K562 (cell line): ENCODE measurements around the gene TMEM252. TPM values are rescaled to one million over a fixed set of nuclear protein-coding genes. Genes with fewer than 3 reads are reported as not detected.

ENCODE experiments used
- ATAC-seq: fragments of 200-7000 bp; cut with Tn5 transposase; 3 replicates; pipeline ENCODE4 v1.9.1; 2020; ENCODE audit warnings: moderate library complexity
- BruUV-seq: library from RNA; stranded (reverse); fragments of 400-500 nt; replicated peaks from 2 replicates; lab custom pipeline; 2021; lab: Mats Ljungman, UMichigan
- CTCF ChIA-PET: fragments of 300-600 bp; formaldehyde crosslinking; extraction: SDS; loops from one replicate; lab custom pipeline; 2021; ENCODE audit warnings: low intra/inter-chr PET ratio; lab: Yijun Ruan, JAX
- POLR2A ChIA-PET: fragments of 300-600, 350-650 bp; sonication (Branson Sonifier 250); formaldehyde crosslinking; extraction: SDS; loops from one replicate; lab custom pipeline; 2021; ENCODE audit warnings: antibody characterized with exemption, inconsistent platforms; lab: Yijun Ruan, JAX
- DNase-seq, 4 experiments: peaks; one replicate each; pipeline versions ENCODE4 v3.0.0 to v3.0.0-alpha.2; 2011 to 2018; ENCODE audit warnings: low spot score in 3 of 4, mixed read lengths in 3 of 4; ENCODE audit errors: extremely low read depth in 1 of 4
- FAIRE-seq: peaks from 2 replicates; lab custom pipeline; 2011; peaks lifted over from hg19 to GRCh38; lab: Jason Lieb, UNC
- H2AFZ ChIP-seq: 2 replicates; pipeline ENCODE4 v1.6.0; 2011; ENCODE audit warnings: low read depth, low read length, control low read depth, inconsistent platforms
- H3K27ac ChIP-seq: fragments of 200-600 bp; 3 replicates; pipeline ENCODE4 v1.8.0; 2011; ENCODE audit warnings: low read depth, mild to moderate bottlenecking, control low read depth, inconsistent platforms, low read length, moderate library complexity, mixed read lengths; ENCODE audit errors: extremely low read depth
- H3K27me3 ChIP-seq, 2 experiments: fragments of 300-600 bp in 1 of 2; 2 replicates in 1 of 2; 3 replicates in 1 of 2; pipeline versions ENCODE4 v1.6.0 to v1.8.0; 2011; ENCODE audit warnings: inconsistent platforms in 2 of 2, low read length in 2 of 2, mild to moderate bottlenecking in 1 of 2, mixed read lengths in 1 of 2, moderate library complexity in 1 of 2; ENCODE audit not compliant: control insufficient read depth in 2 of 2, insufficient read depth in 2 of 2
- H3K36me3 ChIP-seq: fragments of 300-600 bp; 3 replicates; pipeline ENCODE4 v1.8.0; 2011; ENCODE audit warnings: mild to moderate bottlenecking, low read length, inconsistent platforms; ENCODE audit not compliant: control insufficient read depth, insufficient read depth
- H3K4me1 ChIP-seq, 2 experiments: fragments of 200-600 bp in 1 of 2; replicated peaks in 1 of 2; 2 replicates in 1 of 2; 3 replicates in 1 of 2; pipeline versions ENCODE4 v1.5.1 to v1.8.0; 2011; ENCODE audit warnings: inconsistent platforms in 2 of 2, low read length in 2 of 2, mild to moderate bottlenecking in 1 of 2, mixed read lengths in 1 of 2, moderate library complexity in 1 of 2; ENCODE audit not compliant: control insufficient read depth in 2 of 2, insufficient read depth in 2 of 2
- H3K4me2 ChIP-seq: 2 replicates; pipeline ENCODE4 v1.6.1; 2011; ENCODE audit warnings: low read length, control low read depth, inconsistent platforms, mixed read lengths; ENCODE audit not compliant: insufficient read depth
- H3K4me3 ChIP-seq: fragments of 200-600 bp; sonication (generic), shearing (Covaris generic); 2 replicates; pipeline ENCODE4 v1.5.1; 2016; ENCODE audit warnings: control low read depth, inconsistent platforms
- H3K79me2 ChIP-seq: fragments of 200-600 bp; 3 replicates; pipeline ENCODE4 v1.8.0; 2011; ENCODE audit warnings: low read length, inconsistent platforms; ENCODE audit not compliant: control insufficient read depth, insufficient read depth
- H3K9ac ChIP-seq, 2 experiments: 2 replicates each; pipeline versions ENCODE4 v1.6.0 to v1.6.1; 2011; ENCODE audit warnings: low read depth in 2 of 2, low read length in 2 of 2, control low read depth in 1 of 2, inconsistent platforms in 1 of 2, mild to moderate bottlenecking in 1 of 2, mixed read lengths in 1 of 2; ENCODE audit not compliant: insufficient read depth in 1 of 2
- H3K9me1 ChIP-seq: one replicate; pipeline ENCODE4 v1.6.0; 2011; ENCODE audit warnings: inconsistent platforms, mild to moderate bottlenecking, low read length, moderate library complexity; ENCODE audit not compliant: control insufficient read depth, insufficient read depth
- H3K9me3 ChIP-seq: replicated peaks from 2 replicates; pipeline ENCODE4 v1.5.1; 2011; ENCODE audit warnings: low read depth, low read length, inconsistent platforms; ENCODE audit not compliant: control insufficient read depth, insufficient read depth
- H4K20me1 ChIP-seq: replicated peaks from 2 replicates; pipeline ENCODE4 v1.6.1; 2011; ENCODE audit warnings: low read length, inconsistent platforms, mixed read lengths; ENCODE audit not compliant: control insufficient read depth, insufficient read depth
- ARID1B ChIP-seq: fragments of 450-650 bp; IDR thresholded peaks from 2 replicates; pipeline ENCODE4 v1.6.1; 2016; ENCODE audit warnings: antibody characterized with exemption, mild to moderate bottlenecking, inconsistent platforms
- BRD9 ChIP-seq: fragments of 450-650 bp; IDR thresholded peaks from 2 replicates; pipeline ENCODE4 v1.6.1; 2018; ENCODE audit warnings: low read depth; ENCODE audit not compliant: partially characterized antibody
- FOXM1 ChIP-seq, 2 experiments: fragments of 450-650 bp in 1 of 2; sonication (generic) in 1 of 2; formaldehyde crosslinking in 1 of 2; IDR thresholded peaks; 2 replicates each; pipeline versions ENCODE4 v1.6.1 to v1.9.0; 2017 to 2022; ENCODE audit warnings: low read depth in 2 of 2, mild to moderate bottlenecking in 2 of 2, missing genetic modification reagents in 1 of 2, moderate library complexity in 1 of 2
- MCM7 ChIP-seq, 2 experiments: fragments of 450-650 bp; IDR thresholded peaks; 2 replicates each; pipeline ENCODE4 v1.6.1; 2016 to 2018
- MIER1 ChIP-seq: fragments of 450-650 bp; IDR thresholded peaks from 2 replicates; pipeline ENCODE4 v1.6.1; 2016; ENCODE audit warnings: antibody characterized with exemption, mild to moderate bottlenecking, low read depth
- MTA2 ChIP-seq: fragments of 450-650 bp; IDR thresholded peaks from 2 replicates; pipeline ENCODE4 v1.6.1; 2016; ENCODE audit warnings: low read depth
- NR2C1 ChIP-seq, 2 experiments: fragments of 450-650 bp; IDR thresholded peaks; 2 replicates each; pipeline ENCODE4 v1.6.1; 2017; ENCODE audit warnings: mild to moderate bottlenecking in 2 of 2, antibody characterized with exemption in 1 of 2, inconsistent platforms in 1 of 2, missing compliant biosample characterization in 1 of 2, missing genetic modification characterization in 1 of 2
- NR2C2 ChIP-seq, 2 experiments: fragments of 200-800 bp in 1 of 2; sonication (Bioruptor generic) in 1 of 2; sonication (generic) in 1 of 2; formaldehyde crosslinking in 1 of 2; IDR thresholded peaks; 2 replicates each; pipeline versions ENCODE4 v1.6.1 to v1.8.0; 2016 to 2022; ENCODE audit warnings: mild to moderate bottlenecking in 1 of 2, missing compliant biosample characterization in 1 of 2, missing genetic modification characterization in 1 of 2, missing genetic modification reagents in 1 of 2
- SPI1 ChIP-seq: IDR thresholded peaks from 2 replicates; pipeline ENCODE4 v1.6.1; 2011; ENCODE audit warnings: low read depth, low read length, control low read depth, borderline replicate concordance
- SRF ChIP-seq, 2 experiments: fragments of 250-450, 450-650 bp in 1 of 2; sonication (Bioruptor Pico) in 1 of 2; sonication (generic) in 1 of 2; formaldehyde crosslinking; IDR thresholded peaks; 2 replicates each; pipeline versions ENCODE4 v1.5.0 to v1.5.1; 2020 to 2022; ENCODE audit warnings: mild to moderate bottlenecking in 1 of 2, missing genetic modification reagents in 1 of 2
- ZNF778 ChIP-seq: fragments of 450-650 bp; formaldehyde crosslinking; IDR thresholded peaks from 2 replicates; pipeline ENCODE4 v1.4.0; 2020; ENCODE audit warnings: mild to moderate bottlenecking, moderate library complexity
- WGBS: fragments of 100-300 bp; shearing (Covaris generic); methylation state at CpG from one replicate; pipeline ENCODE4 v1.1.6; 2016; ENCODE audit warnings: low coverage, mixed read lengths; ENCODE audit not compliant: insufficient coverage; ENCODE audit errors: missing lambda C conversion rate; 5-methylcytosine and 5-hydroxymethylcytosine counted together
- in situ Hi-C: fragments of 300-500 bp; cut with MboI; formaldehyde crosslinking; loops from 4 replicates; pipeline ENCODE4 v1.15.0; 2018; ENCODE audit warnings: inconsistent platforms, mixed read lengths
- intact Hi-C: fragments of 100-400 bp; cut with micrococcal nuclease; formaldehyde crosslinking; loops from 2 replicates; pipeline ENCODE4 v1.14.2; 2022
- polyA plus RNA-seq, 8 experiments: library from polyadenylated mRNA; depleted of rRNA in 4 of 8; stranded (reverse) in 5 of 8; unstranded in 3 of 8; fragments of >200 nt; fragmentation: Nextera tagmentation in 2 of 8; fragmentation: Illumina TruSeq in 1 of 8; extraction: Ambion mirVana in 2 of 8; extraction: Trizol in 1 of 8; gene quantifications; 2 replicates each; pipeline versions ENCODE4 v1.2.1 to v1.2.3, GENCODE V29; 2011 to 2014; ENCODE audit warnings: inconsistent platforms in 1 of 8, missing spikeins in 1 of 8
- total RNA-seq, 7 experiments: library from RNA; depleted of rRNA in 6 of 7; stranded (reverse); fragments of >200 nt in 6 of 7; fragmentation: Illumina TruSeq in 2 of 7; extraction: Trizol in 2 of 7; gene quantifications; 2 replicates each; pipeline versions ENCODE4 v1.2.1 to v1.2.3, GENCODE V29; 2011 to 2021; ENCODE audit warnings: low replicate concordance in 1 of 7
- TF ChIP-seq, protein P1 (sequence below): fragments of 450-650 bp; IDR thresholded peaks from 2 replicates; pipeline ENCODE4 v1.6.1; 2016

TMEM252 gene
- total and polyA plus RNA-seq, 9 of the 15 experiments (the other 6 are each of a cell fraction or from before 2014, with no cell fraction given): not detected

- H3K9me1 ChIP-seq: no peaks in the 10 kb centered on the region
- no peak overlapping the region for H3K9ac ChIP-seq
- no peak overlapping the region for H3K4me3 ChIP-seq
- peaks cover 0 to 12% of the 10 kb centered on the region in 2 experiments; a peak in 2 of 5 replicates for H3K4me1 ChIP-seq
- H3K27me3 ChIP-seq: no peaks in the 10 kb centered on the region; a peak in 1 of 5 replicates
- CTCF ChIA-PET: no interaction called here
- H3K79me2 ChIP-seq: no peaks in the 10 kb centered on the region
- H3K36me3 ChIP-seq: no peaks in the 10 kb centered on the region
- no peak overlapping the region for H3K27ac ChIP-seq
- H2AFZ ChIP-seq: no peak overlapping the region; the same call in 1 of the 2 replicates
- 0% methylated on average over 2 of the region's 4 CpGs for WGBS
- BruUV-seq: no TSS peak
- intact Hi-C loops: no loop called here
- no peak for FAIRE-seq
- no peaks in the 10 kb centered on the region for H3K9me3 ChIP-seq
- peak; percentile 49; the same call in 2 of the 3 replicates for ATAC-seq
- POLR2A ChIA-PET: interaction anchor here (1.8 kb wide), 1 partner anchor 25 kb away, joined by 4 read pairs; no protein-coding TSS in a partner anchor
- DNase-seq: peak in 1 of 4 experiments; percentile 1
- no peak overlapping the region for H3K4me2 ChIP-seq
- no peaks in the 10 kb centered on the region for H4K20me1 ChIP-seq
- in situ Hi-C loops: no loop called here
- TF ChIP-seq MCM7 (IDR thresholded peaks at IDR 0.05) (no peak), BRD9 (no peak), SRF (CRISPR knock-in tag; IDR thresholded peaks at IDR 0.05) (peak in 1 of 2 experiments; percentile 91; a peak in 2 of 4 replicates), ARID1B (no peak), MIER1 (no peak), SPI1 (peak; percentile 82), MTA2 (no peak), NR2C1 (IDR thresholded peaks at IDR 0.05) (peak; percentile 81; the same call in 1 of the 2 replicates), NR2C1 (tag; IDR thresholded peaks at IDR 0.05) (peak; percentile 88), NR2C2 (CRISPR knock-in tag; IDR thresholded peaks at IDR 0.05) (no peak; the same call in 1 of the 2 replicates), NR2C2 (tag; IDR thresholded peaks at IDR 0.05) (peak; percentile 78), FOXM1 (IDR thresholded peaks at IDR 0.05; ENCODE audit: low read depth) (peak; percentile 61), FOXM1 (CRISPR knock-in tag; IDR thresholded peaks at IDR 0.05; ENCODE audit: low read depth) (no peak), ZNF778 (no peak)
- TF ChIP-seq, protein P1, sequence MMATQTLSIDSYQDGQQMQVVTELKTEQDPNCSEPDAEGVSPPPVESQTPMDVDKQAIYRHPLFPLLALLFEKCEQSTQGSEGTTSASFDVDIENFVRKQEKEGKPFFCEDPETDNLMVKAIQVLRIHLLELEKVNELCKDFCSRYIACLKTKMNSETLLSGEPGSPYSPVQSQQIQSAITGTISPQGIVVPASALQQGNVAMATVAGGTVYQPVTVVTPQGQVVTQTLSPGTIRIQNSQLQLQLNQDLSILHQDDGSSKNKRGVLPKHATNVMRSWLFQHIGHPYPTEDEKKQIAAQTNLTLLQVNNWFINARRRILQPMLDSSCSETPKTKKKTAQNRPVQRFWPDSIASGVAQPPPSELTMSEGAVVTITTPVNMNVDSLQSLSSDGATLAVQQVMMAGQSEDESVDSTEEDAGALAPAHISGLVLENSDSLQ: no peak
Measured at GRCh38 chr9:68505681-68506409, 34.8 kb downstream of the TMEM252 start.
